ENCODE results near the gene RNU1-1. TPM values are rescaled to one million over a fixed set of nuclear protein-coding genes. Genes with fewer than 3 reads are reported as not detected.
"Not testable (repeated sequence)": the region's sequence is repeated elsewhere in the genome, so short reads cannot be mapped to it uniquely, and the experiment has no call there.

The RNU1-1 gene
- total and polyA plus RNA-seq, 9 donors = 2,384 TPM; not detected in 8

DNA sequence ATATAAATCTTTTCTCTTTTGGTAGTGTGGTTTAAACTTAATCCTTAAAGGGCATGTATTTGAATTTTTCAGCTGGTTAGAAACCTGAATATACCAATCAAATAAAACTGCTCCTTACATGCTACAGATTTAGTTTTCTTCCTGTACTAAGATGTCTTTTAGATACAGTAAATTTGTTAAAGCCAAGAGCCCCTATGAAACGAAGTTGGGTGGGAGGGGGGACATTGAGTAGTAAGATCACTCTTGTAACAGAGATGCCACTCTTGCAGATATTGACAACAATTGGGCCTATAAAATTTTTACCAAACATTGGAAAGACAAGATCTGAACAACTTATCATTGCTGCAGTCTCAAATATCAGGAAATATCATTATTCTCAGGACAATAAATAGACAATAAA lies 2.2 kb downstream of the RNU1-1 start:
- H3K27me3 ChIP-seq (ENCODE audit: control insufficient read depth, insufficient read depth, low read length); H3K36me3 ChIP-seq (ENCODE audit: control insufficient read depth, insufficient read depth, low read length); H3K9me3 ChIP-seq (replicated peaks; ENCODE audit: control insufficient read depth, low read depth, low read length); H3K27ac ChIP-seq (ENCODE audit: low read length); H3K4me1 ChIP-seq (ENCODE audit: control insufficient read depth, insufficient read depth, low read length); H3K4me3 ChIP-seq (ENCODE audit: low read length); DNase-seq: not testable (repeated sequence)
- WGBS (ENCODE audit: insufficient coverage) = no CpG with 5 or more reads among the region's 1 CpG

DNA sequence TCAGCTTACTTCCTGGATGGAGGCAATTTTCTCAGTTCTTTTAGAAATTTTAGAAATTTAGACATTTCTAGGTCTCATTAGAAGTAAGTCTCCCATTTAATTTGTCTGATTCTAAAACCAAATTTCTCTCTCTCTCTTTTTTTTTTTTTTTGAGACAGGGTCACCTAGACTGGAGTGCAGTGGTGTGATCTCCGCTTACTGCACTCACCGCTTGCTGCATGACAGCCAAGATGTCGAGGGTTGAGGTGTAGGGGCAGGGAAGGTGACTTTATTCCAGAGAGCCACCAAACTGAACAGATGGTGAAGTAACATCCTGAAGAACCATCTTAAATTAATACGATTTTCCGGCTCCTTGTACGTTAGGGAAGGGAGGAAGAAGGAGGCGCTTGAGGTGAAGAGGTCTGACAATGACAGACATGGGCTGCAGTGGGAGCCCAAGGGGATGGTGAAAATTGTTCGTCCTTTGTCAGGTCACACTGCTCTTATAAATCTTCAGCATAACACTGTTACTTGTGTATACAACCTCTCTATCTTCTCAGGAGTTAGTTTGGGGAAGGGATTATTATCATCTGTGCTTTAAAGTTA lies 5.1 kb downstream of the RNU1-1 start:
- not testable (repeated sequence) for H3K4me1 ChIP-seq (ENCODE audit: control insufficient read depth, insufficient read depth, low read length); H3K4me3 ChIP-seq (ENCODE audit: low read length); DNase-seq; H3K27me3 ChIP-seq (ENCODE audit: control insufficient read depth, insufficient read depth, low read length); H3K9me3 ChIP-seq (replicated peaks; ENCODE audit: control insufficient read depth, low read depth, low read length); H3K27ac ChIP-seq (ENCODE audit: low read length); H3K36me3 ChIP-seq (ENCODE audit: control insufficient read depth, insufficient read depth, low read length)
- WGBS (ENCODE audit: insufficient coverage) = 75% methylated on average over 5 of the region's 8 CpGs

DNA sequence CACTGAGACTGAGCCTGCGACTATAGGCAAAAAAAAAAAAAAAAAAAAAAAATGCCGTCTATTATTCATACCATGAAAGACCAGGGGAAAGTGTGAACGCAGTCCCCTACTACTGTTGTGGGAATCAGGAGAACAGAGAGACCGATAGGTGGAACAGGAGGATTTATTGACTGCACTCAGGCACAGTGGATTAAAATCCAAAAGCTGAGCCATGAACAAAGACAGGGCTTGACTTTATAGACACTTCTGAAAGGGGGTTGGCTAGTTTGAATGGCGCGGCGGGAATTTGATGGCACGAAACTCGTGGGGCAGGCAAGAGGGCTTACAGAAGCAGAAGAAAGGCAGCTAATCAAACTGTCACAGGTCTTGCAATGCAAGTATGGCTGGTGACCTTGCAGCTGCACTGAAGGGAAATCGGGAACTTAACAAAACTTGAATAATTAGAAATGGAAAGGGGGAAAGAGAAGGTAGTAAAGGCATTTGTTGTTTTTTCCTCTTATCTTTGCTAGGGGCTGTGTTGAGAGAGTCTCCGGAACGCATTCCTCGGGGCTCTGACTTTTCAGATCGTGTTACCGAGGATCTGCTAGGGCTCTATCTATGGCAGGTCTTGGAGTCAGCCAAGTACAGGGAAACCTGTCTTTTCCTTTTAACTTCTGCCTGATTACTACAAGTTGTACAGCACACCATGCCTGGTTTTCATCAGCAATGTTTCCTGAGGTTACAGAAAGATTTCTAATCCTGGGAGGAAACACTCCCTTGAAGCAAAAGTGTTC lies 7.5 kb downstream of the RNU1-1 start:
- DNase-seq; H3K4me3 ChIP-seq (ENCODE audit: low read length); H3K36me3 ChIP-seq (ENCODE audit: control insufficient read depth, insufficient read depth, low read length); H3K9me3 ChIP-seq (replicated peaks; ENCODE audit: control insufficient read depth, low read depth, low read length); H3K27ac ChIP-seq (ENCODE audit: low read length); H3K27me3 ChIP-seq (ENCODE audit: control insufficient read depth, insufficient read depth, low read length); H3K4me1 ChIP-seq (ENCODE audit: control insufficient read depth, insufficient read depth, low read length): not testable (repeated sequence)
- 76% methylated on average over 13 of the region's 15 CpGs for WGBS (ENCODE audit: insufficient coverage)

DNA sequence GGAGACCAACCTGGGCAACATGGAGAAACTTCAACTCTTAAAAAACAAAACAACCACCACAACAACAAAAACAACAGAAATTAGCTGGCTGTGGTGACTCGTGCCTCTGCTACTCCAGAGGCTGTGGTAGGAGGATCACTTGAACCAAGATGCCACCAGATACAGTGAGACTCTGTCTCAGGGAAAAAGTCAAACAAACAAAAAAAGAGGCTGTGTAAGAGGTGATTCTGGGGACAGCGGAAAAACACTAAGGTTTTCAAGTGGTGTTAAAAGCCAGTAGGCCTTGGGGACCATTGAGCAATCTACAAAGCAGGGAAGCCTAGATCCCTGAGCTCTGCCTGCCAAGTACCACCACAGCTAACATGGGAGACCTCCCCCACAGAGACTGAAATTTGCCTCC lies 8.2 kb downstream of the RNU1-1 start:
- not testable (repeated sequence) for DNase-seq

DNA sequence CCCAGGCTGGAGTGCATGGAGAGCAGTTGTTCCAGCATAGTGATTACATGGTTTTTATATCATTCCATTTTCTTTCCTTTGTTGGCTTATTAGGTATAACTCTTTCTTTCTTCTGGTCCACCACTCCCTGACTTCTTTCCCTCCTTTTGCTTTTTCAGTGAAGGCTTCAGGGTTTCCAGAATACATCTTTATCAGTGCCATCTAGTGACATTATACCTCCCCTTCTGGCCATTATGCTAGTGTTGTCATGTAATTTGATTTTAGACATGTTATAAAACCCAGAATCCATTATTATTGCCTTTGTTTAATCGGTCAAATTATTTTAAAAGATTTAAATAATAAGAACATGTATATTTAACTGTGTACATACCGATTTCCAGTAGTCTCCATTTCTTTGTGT lies 10.6 kb downstream of the RNU1-1 start:
- H3K9me3 ChIP-seq (replicated peaks; ENCODE audit: control insufficient read depth, low read depth, low read length) = peaks cover 9% of the 10 kb centered on the region
- no peaks in the 10 kb centered on the region for H3K36me3 ChIP-seq (ENCODE audit: control insufficient read depth, insufficient read depth, low read length)
- H3K4me3 ChIP-seq (ENCODE audit: low read length) = no peak overlapping the region
- no peaks in the 10 kb centered on the region for H3K27me3 ChIP-seq (ENCODE audit: control insufficient read depth, insufficient read depth, low read length)
- H3K27ac ChIP-seq (ENCODE audit: low read length) = no peak overlapping the region
- no CpG with 5 or more reads among the region's 2 CpGs for WGBS (ENCODE audit: insufficient coverage)
- H3K4me1 ChIP-seq (ENCODE audit: control insufficient read depth, insufficient read depth, low read length) = peaks cover 6% of the 10 kb centered on the region
- DNase-seq = no peak

More for the DNA sequence above, 8.2 kb downstream of the RNU1-1 start:
- not testable (repeated sequence) for H3K27me3 ChIP-seq (ENCODE audit: control insufficient read depth, insufficient read depth, low read length); H3K4me1 ChIP-seq (ENCODE audit: control insufficient read depth, insufficient read depth, low read length); H3K27ac ChIP-seq (ENCODE audit: low read length); H3K4me3 ChIP-seq (ENCODE audit: low read length); H3K9me3 ChIP-seq (replicated peaks; ENCODE audit: control insufficient read depth, low read depth, low read length); H3K36me3 ChIP-seq (ENCODE audit: control insufficient read depth, insufficient read depth, low read length)
- WGBS (ENCODE audit: insufficient coverage) = 100% methylated on average over 1 of the region's 2 CpGs

DNA sequence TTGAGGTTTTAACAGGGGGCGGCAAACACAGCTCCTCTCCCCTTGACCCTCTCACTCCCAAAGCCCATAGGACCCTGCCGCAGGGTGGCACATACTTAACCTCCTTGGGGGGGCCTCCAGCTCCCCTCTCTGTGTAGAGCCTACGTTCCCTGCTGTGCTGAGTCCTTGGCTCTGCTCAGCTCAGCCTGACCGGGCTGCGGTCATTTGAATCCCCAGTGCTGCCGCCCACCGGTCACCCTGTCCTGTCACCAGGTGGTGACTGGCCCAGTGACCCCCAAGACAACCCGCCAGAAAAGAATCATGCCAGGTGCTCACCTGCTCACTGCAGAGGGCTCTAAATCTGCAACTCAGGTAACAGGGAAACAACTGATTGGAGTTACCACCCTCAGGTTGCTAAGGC lies 12.6 kb downstream of the RNU1-1 start:
- not testable (repeated sequence) for DNase-seq; H3K27me3 ChIP-seq (ENCODE audit: control insufficient read depth, insufficient read depth, low read length); H3K36me3 ChIP-seq (ENCODE audit: control insufficient read depth, insufficient read depth, low read length); H3K9me3 ChIP-seq (replicated peaks; ENCODE audit: control insufficient read depth, low read depth, low read length); H3K27ac ChIP-seq (ENCODE audit: low read length); H3K4me3 ChIP-seq (ENCODE audit: low read length)
- H3K4me1 ChIP-seq (ENCODE audit: control insufficient read depth, insufficient read depth, low read length) = peaks cover 13% of the 10 kb centered on the region
- whole genome bisulfite sequencing (ENCODE audit: insufficient coverage) = 72% methylated on average over 5 of the region's 8 CpGs

DNA sequence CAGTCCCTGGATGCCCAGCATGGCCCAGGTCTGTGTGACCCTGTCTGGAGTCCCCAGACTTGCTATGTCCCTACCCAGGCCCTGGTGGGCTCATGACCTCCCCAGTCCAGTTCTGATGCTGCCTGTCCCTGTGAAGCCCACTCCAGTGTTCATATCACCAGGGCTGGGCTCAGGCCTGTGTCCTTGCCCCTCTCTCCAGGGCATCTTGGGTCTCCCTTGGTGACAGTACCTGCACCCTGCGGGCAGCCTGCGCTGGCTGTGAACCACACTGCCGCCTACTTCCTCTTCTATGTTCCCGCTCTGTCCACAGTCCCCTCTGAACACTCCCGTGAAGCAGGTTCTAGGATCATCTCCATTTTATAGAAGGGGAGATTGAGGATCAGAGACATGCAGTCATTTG lies 13.1 kb downstream of the RNU1-1 start:
- 81% methylated on average over 3 of the region's 5 CpGs for WGBS (ENCODE audit: insufficient coverage)
- not testable (repeated sequence) for H3K4me3 ChIP-seq (ENCODE audit: low read length); DNase-seq; H3K9me3 ChIP-seq (replicated peaks; ENCODE audit: control insufficient read depth, low read depth, low read length); H3K27ac ChIP-seq (ENCODE audit: low read length); H3K36me3 ChIP-seq (ENCODE audit: control insufficient read depth, insufficient read depth, low read length); H3K27me3 ChIP-seq (ENCODE audit: control insufficient read depth, insufficient read depth, low read length)
- H3K4me1 ChIP-seq (ENCODE audit: control insufficient read depth, insufficient read depth, low read length) = peaks cover 13% of the 10 kb centered on the region

DNA sequence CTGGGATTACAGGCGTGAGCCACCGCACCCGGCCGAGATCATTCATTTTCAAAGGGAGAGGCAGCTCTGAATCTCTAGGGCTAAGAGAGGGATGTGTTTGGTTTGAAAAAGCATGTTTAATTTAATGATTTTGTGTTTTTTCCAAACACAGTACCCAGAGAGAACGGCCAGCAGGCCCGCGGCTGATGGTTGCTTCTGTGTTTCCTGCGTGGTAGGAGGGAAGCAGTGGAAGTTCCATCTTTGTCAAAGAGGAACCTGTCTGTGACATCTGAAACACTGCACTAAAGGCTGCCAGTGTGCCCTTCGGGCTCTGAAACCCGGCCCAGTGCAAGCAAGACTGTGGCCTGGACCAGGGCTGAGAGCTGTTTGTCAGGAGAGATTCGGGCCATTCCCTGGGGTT lies 13.6 kb downstream of the RNU1-1 start:
- not testable (repeated sequence) for H3K36me3 ChIP-seq (ENCODE audit: control insufficient read depth, insufficient read depth, low read length); DNase-seq; H3K27ac ChIP-seq (ENCODE audit: low read length); H3K9me3 ChIP-seq (replicated peaks; ENCODE audit: control insufficient read depth, low read depth, low read length); H3K27me3 ChIP-seq (ENCODE audit: control insufficient read depth, insufficient read depth, low read length); H3K4me3 ChIP-seq (ENCODE audit: low read length)
- WGBS (ENCODE audit: insufficient coverage) = 95% methylated on average over 6 of the region's 11 CpGs
- peaks cover 13% of the 10 kb centered on the region for H3K4me1 ChIP-seq (ENCODE audit: control insufficient read depth, insufficient read depth, low read length)

DNA sequence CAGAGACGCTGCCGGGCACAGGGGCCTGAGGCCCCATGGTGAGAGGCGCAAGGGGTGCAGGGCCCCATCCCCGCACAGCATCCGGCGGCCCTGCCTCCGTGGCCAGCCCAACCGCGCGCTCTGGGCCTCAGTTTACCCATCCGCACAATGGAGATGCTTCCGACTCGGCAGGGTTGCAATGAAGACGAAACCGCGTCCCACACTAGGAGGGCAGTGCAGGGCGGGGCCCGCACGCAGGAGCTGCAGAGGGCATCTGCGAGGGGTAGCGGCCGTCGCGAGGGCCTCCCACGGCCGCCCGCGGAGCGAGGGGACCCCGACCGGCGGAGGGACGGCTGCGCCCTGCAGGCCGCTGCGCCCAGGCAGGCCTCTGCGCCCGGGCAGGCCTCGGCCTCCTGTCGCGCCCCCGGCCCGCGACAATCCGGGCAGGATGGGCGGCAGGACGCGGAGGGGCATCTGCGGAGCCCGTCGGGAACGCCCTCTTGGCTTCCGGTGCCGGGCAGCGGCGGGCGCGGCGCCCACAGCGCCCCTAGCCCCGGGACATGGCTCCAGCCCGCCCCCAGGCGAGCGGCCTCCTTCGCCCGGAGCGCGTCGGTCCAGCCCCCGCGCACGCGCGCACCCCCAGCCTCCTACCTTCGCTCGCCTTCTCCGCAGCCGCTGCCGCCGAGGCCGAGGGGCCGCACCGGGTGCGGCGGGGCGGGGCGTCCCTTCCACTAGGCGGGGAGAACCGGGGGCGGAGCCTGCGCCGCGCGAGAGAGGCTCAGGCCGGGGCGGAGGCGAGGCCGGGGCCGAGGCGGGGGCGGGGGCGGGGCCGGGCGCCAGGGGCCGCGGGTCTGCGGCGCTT lies 15.3 kb downstream of the RNU1-1 start:
- DNase-seq = peak; percentile 97
- H3K36me3 ChIP-seq (ENCODE audit: control insufficient read depth, insufficient read depth, low read length) = no peaks in the 10 kb centered on the region
- H3K4me3 ChIP-seq (ENCODE audit: low read length) = peak overlapping the region; percentile 82
- H3K9me3 ChIP-seq (replicated peaks; ENCODE audit: control insufficient read depth, low read depth, low read length) = no peaks in the 10 kb centered on the region
- peak overlapping the region; percentile 91 for H3K27ac ChIP-seq (ENCODE audit: low read length)
- H3K27me3 ChIP-seq (ENCODE audit: control insufficient read depth, insufficient read depth, low read length) = no peaks in the 10 kb centered on the region
- WGBS (ENCODE audit: insufficient coverage) = under 1% methylated on average over 108 of the region's 108 CpGs
- peaks cover 13% of the 10 kb centered on the region for H3K4me1 ChIP-seq (ENCODE audit: control insufficient read depth, insufficient read depth, low read length)

DNA sequence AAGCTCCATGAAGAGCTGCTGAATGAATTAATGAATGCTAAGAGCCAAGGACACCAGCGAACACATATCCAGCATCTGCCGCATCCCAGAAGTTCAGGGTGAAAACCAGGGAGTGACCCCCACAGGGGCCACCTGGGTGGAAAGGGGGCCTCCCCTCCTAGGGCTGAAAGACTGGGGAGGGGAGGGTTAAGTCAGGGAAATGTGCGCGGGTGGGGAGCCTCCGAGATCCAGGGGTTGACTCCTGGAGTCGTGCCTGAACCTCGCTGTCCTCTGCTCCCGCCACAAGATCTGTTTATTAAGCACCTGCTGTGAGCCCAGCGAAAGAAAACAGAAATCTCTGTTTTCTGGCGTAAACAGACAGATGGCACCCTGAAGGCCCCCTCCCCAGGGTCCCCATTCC lies 16.0 kb downstream of the RNU1-1 start:
- not testable (repeated sequence) for H3K9me3 ChIP-seq (replicated peaks; ENCODE audit: control insufficient read depth, low read depth, low read length); H3K36me3 ChIP-seq (ENCODE audit: control insufficient read depth, insufficient read depth, low read length); H3K27me3 ChIP-seq (ENCODE audit: control insufficient read depth, insufficient read depth, low read length); DNase-seq
- peak overlapping the region; percentile 47 for H3K27ac ChIP-seq (ENCODE audit: low read length)
- peak overlapping the region; percentile 82 for H3K4me3 ChIP-seq (ENCODE audit: low read length)
- WGBS (ENCODE audit: insufficient coverage) = 20% methylated on average over 4 of the region's 10 CpGs
- H3K4me1 ChIP-seq (ENCODE audit: control insufficient read depth, insufficient read depth, low read length) = peaks cover 13% of the 10 kb centered on the region
